OCI-LY3 (cell line): ENCODE data around the gene CAPN8.
A peak's percentile ranks its signal among the peaks of the same experiment; 100 is the strongest.

Experiments
- H2AFZ ChIP-seq: fragments of 200-600, 300-600 bp; shearing (Covaris generic); 2 replicates; pipeline ENCODE4 v1.6.0; 2014; ENCODE audit warnings: antibody characterized with exemption, low read depth, low read length
- H3K27ac ChIP-seq: fragments of 200-600, 300-600 bp; sonication (generic); 2 replicates; pipeline ENCODE4 v1.5.1; 2014; ENCODE audit warnings: mild to moderate bottlenecking, low read length, moderate library complexity, mixed read lengths
- H3K27me3 ChIP-seq: fragments of 200-600, 300-600 bp; sonication (generic); 2 replicates; pipeline ENCODE4 v1.6.1; 2014; ENCODE audit warnings: low read depth, low read length, mixed read lengths
- H3K36me3 ChIP-seq: fragments of 200-600, 300-600 bp; sonication (generic); replicated peaks from 2 replicates; pipeline ENCODE3; 2014; ENCODE audit warnings: low read depth, low read length, mixed read lengths
- H3K4me1 ChIP-seq: fragments of 300-600, 200-600 bp; sonication (generic); 2 replicates; pipeline ENCODE4 v1.6.1; 2014; ENCODE audit warnings: low read length, mixed read lengths
- H3K4me2 ChIP-seq: fragments of 200-600, 300-600 bp; sonication (generic); 2 replicates; pipeline ENCODE4 v1.6.1; 2014; ENCODE audit warnings: low read length, mixed read lengths
- H3K4me3 ChIP-seq: fragments of 300-600, 200-600 bp; sonication (generic); 2 replicates; pipeline ENCODE4 v1.5.1; 2014; ENCODE audit warnings: antibody characterized with exemption, mild to moderate bottlenecking, low read length, moderate library complexity
- H3K79me2 ChIP-seq: fragments of 300-600, 200-600 bp; shearing (Covaris generic); 2 replicates; pipeline ENCODE4 v1.6.1; 2014; ENCODE audit warnings: mild to moderate bottlenecking, low read length, mixed read lengths
- H3K9ac ChIP-seq: fragments of 300-600, 200-600 bp; shearing (Covaris generic); 2 replicates; pipeline ENCODE4 v1.6.0; 2014; ENCODE audit warnings: mild to moderate bottlenecking, low read length, moderate library complexity
- H3K9me3 ChIP-seq: fragments of 200-600, 300-600 bp; shearing (Covaris generic); 2 replicates; pipeline ENCODE4 v1.6.1; 2014; ENCODE audit warnings: low read length, mixed read lengths; ENCODE audit not compliant: insufficient read depth
- H4K20me1 ChIP-seq: fragments of 200-600, 300-600 bp; sonication (generic); 2 replicates; pipeline ENCODE4 v1.6.1; 2016; ENCODE audit warnings: low read length, mixed read lengths; ENCODE audit not compliant: insufficient read depth
- EZH2phosphoT487 ChIP-seq: fragments of 200-600 bp; shearing (Covaris generic); IDR thresholded peaks from 2 replicates; pipeline ENCODE4 v1.6.1; 2018; ENCODE audit warnings: antibody characterized with exemption, mixed run types, low read depth
- TF ChIP-seq, protein P1 (sequence below): fragments of 200-600, 300-600 bp; sonication (generic); IDR thresholded peaks from 2 replicates; pipeline ENCODE4 v1.5.1; 2014; ENCODE audit warnings: antibody characterized with exemption, low read length, low read depth

CAPN8 gene

DNA sequence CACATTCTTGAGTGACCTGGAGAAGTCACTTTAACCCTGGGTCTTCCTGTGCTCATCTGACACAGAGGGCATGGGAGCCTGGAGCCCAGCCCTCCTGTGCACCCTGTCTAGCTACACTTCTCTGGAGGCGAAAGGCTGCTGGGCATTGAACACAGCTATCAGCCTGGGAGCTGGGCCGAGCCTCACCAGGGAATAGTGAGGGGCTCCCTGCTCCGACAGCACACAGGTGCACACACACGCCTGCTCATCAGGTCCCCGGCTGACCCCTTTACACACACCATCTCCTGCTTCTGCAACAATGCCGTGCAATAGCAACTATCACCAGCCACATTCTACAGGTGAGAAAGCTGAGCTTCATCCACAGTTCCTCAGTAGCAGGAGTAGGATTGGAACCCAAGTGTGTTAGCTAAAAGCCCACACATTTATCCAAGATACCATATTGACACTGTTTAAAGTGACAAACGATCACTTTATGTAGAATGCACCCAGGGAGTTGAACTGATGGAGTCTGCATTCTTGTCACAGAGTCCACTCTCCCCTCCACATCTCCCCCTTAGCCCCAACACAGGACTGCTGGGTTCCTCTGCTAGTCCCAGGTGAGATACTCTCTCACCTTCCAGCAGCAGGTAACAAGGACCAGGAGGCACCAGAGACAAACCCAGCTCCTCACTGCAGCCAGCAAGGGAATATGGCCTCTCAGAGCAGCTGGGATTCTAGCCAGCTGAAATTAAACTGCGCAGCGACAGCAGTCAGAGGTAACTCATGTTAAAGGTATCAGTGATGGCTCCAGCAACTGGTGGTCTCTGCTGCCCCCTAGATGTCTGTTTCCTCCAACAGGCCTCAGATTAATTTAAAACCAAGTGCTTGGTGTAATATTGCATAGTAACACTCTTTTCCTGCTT is 18.3 kb upstream of the CAPN8 start:
- TF ChIP-seq EZH2phosphoT487, result no peak
- TF ChIP-seq, protein P1, sequence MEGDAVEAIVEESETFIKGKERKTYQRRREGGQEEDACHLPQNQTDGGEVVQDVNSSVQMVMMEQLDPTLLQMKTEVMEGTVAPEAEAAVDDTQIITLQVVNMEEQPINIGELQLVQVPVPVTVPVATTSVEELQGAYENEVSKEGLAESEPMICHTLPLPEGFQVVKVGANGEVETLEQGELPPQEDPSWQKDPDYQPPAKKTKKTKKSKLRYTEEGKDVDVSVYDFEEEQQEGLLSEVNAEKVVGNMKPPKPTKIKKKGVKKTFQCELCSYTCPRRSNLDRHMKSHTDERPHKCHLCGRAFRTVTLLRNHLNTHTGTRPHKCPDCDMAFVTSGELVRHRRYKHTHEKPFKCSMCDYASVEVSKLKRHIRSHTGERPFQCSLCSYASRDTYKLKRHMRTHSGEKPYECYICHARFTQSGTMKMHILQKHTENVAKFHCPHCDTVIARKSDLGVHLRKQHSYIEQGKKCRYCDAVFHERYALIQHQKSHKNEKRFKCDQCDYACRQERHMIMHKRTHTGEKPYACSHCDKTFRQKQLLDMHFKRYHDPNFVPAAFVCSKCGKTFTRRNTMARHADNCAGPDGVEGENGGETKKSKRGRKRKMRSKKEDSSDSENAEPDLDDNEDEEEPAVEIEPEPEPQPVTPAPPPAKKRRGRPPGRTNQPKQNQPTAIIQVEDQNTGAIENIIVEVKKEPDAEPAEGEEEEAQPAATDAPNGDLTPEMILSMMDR, result peak; percentile 76

DNA sequence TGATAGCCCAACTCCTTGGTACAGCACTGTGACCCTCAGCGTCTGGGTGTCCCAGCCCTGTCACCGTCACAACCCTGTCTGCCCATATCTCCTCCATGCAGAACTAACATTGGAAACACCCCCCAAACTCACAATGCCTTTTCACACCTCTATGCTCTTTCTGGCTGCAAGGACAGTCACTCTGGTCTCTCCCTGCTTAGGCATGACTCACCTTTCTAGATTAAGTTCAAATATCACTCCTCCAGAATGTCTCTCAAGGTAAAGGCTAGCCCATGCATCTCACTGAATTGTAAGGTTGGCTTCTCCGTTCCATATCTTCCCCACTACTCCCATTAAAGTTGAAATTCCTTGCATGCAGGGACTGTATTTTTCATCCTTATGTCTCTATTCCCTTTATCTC is 17.0 kb upstream of the CAPN8 start:
- TF ChIP-seq, protein P1, result no peak
- no peak for TF ChIP-seq EZH2phosphoT487
- Histone ChIP-seq H3K27me3 (peaks cover 43% of the 10 kb centered on the region), H2AFZ (no peak overlapping the region), H4K20me1 (no peaks in the 10 kb centered on the region), H3K79me2 (no peaks in the 10 kb centered on the region), H3K9me3 (peaks cover 3% of the 10 kb centered on the region; the same call in 1 of the 2 replicates), H3K4me2 (no peak overlapping the region), H3K4me1 (no peaks in the 10 kb centered on the region), H3K27ac (no peak overlapping the region), H3K4me3 (no peak overlapping the region), H3K9ac (no peak overlapping the region), H3K36me3 (no peaks in the 10 kb centered on the region)

More for the DNA sequence above, 18.3 kb upstream of the CAPN8 start:
- H3K4me3 ChIP-seq, result no peak overlapping the region
- H3K27ac ChIP-seq, result no peak overlapping the region
- H4K20me1 ChIP-seq, result no peaks in the 10 kb centered on the region
- H3K4me2 ChIP-seq, result no peak overlapping the region
- no peak overlapping the region for H2AFZ ChIP-seq
- no peaks in the 10 kb centered on the region for H3K36me3 ChIP-seq
- H3K9ac ChIP-seq, result no peak overlapping the region
- H3K27me3 ChIP-seq, result peaks cover 52% of the 10 kb centered on the region
- no peaks in the 10 kb centered on the region for H3K79me2 ChIP-seq
- H3K9me3 ChIP-seq, result peaks cover 6% of the 10 kb centered on the region; the same call in 1 of the 2 replicates
- H3K4me1 ChIP-seq, result no peaks in the 10 kb centered on the region

DNA sequence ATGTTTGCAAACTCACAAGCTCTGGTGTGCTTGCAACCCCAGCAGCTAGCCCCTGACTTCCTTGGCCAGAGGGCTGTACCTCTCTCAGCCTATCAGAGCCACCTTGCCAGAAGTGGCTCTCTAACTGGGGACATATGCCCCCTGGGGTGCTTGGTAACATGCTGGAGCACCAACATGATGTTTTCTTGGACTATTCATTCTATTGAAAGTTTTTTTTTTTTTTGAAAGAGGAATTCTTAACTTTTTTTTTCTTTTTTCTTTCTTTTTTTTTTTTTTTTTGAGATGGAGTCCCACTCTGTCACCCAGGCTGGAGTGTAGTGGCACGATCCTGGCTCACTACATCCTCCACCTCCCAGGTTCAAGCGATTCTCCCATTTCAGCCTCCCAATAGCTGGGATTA is 14.7 kb upstream of the CAPN8 start:
- Histone ChIP-seq H3K27me3 (peaks cover 25% of the 10 kb centered on the region), H3K27ac (no peak overlapping the region), H3K4me3 (no peak overlapping the region), H3K36me3 (no peaks in the 10 kb centered on the region), H3K4me1 (no peaks in the 10 kb centered on the region), H3K79me2 (no peaks in the 10 kb centered on the region), H3K4me2 (no peak overlapping the region), H3K9ac (no peak overlapping the region), H2AFZ (no peak overlapping the region), H4K20me1 (no peaks in the 10 kb centered on the region), H3K9me3 (no peaks in the 10 kb centered on the region)
- TF ChIP-seq, protein P1, result no peak
- TF ChIP-seq EZH2phosphoT487, result no peak

DNA sequence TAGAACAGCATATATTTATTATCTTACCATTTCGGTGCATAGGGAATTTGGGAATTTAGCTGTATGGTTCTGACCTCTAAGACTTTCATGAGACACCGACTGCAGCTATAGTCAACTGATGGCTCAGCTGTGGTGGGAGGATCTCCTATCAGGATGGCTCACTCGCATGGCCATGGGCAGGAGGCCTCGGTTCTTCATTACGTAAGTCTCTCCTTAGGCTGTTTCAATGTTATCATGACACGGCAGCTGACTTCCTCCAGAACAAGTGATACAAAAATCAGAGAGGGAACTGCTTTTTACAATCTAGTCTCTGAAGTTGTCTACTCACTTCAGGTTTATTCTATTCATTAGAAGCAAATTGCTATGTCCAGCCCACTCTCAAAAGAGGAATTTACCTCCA is 13.3 kb upstream of the CAPN8 start:
- TF ChIP-seq EZH2phosphoT487, result no peak
- TF ChIP-seq, protein P1, result no peak
- Histone ChIP-seq H3K79me2 (no peaks in the 10 kb centered on the region), H2AFZ (no peak overlapping the region), H3K9ac (no peak overlapping the region), H3K27ac (no peak overlapping the region), H4K20me1 (no peaks in the 10 kb centered on the region), H3K4me2 (no peak overlapping the region), H3K9me3 (peaks cover 3% of the 10 kb centered on the region), H3K4me3 (no peak overlapping the region), H3K36me3 (no peaks in the 10 kb centered on the region), H3K4me1 (no peaks in the 10 kb centered on the region), H3K27me3 (peaks cover 22% of the 10 kb centered on the region)
